GM19328 (cell line): ENCODE measurements around the gene SHC2.
"Not testable (repeated sequence)": the region's sequence is repeated elsewhere in the genome, so short reads cannot be mapped to it uniquely, and the experiment has no call there.

ENCODE experiments used
- ATAC-seq: cut with Tn5 transposase; IDR thresholded peaks from one replicate; pipeline ENCODE4 v1.9.1; 2021; ENCODE audit warnings: mild to moderate bottlenecking, moderate library complexity; ENCODE audit not compliant: unreplicated experiment

The SHC2 gene

GRCh38 chr19:391726-392374 is 69.0 kb downstream of the SHC2 start:
- no peak for ATAC-seq

GRCh38 chr19:391207-391557 is 69.7 kb downstream of the SHC2 start:
- no peak for ATAC-seq

DNA sequence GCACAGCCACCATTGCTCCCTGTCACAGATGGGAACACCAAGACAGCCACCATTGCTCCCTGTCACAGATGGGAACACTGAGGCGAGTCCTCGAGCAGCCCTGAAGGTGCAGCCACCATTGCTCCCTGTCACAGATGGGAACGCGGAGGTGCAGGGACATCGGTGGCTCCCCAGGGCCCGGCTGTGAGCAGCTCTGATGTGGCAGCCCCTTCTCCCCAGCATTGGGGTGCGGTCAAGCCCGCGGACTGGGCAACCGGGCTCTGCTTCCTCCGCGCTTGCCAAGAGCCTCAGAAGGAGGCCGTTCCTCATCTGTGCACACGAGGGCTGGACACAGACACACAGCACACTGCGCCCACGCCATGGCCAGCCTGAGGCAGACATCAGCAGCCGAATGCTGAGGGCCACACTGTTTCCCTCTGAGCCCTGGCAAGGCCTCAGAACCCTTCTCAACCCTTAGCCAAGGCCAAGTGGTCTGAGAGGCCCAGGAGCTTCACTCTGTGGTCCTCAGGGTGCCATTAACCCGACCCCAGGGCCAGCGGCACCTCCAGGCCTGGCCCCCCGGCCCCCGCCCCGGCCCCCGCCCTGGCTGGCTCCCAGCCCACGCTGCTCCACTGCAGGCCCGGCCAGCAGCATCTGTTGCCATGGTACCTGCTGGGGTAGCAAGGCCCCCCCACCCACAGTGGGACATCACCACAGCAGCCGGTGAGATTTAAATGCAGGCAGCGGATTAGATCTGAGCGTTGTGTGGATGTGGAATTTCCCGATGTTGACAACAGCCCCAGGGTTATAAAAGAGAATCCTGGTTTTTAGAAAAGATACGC is 70.2 kb downstream of the SHC2 start:
- no peak for ATAC-seq

GRCh38 chr19:389935-390289 is 70.9 kb downstream of the SHC2 start:
- no peak for ATAC-seq

DNA sequence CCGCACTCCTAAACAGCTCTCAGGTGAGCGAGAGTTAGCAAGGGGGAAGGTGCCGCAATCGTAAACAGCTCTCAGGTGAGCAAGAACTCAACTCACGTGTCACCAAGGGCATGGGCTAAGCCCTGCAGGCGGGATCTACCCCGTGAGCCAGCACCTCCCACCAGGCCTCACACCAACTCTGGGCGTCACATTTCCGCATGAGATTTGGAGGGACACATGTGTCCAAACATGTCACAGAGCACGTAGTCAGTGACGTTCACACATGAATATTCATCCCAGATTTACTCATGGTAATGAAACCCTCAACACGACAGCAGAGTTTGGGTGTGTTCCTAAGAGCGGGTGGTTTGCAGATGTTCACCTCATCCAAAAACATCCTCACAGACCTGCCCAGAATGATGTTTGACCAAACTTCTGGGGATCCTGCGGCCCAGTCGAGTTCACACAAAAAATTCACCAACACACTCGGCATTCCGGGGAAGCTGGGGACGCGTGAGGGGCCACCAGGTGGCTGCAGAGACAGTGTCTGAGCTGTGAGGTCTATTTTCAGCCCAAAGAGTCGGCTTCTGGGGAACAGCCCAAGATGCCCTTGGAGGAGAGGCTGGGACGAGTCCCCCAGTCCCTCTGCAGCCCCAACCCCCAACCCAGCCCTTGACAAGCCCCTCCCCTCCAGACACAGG is 71.4 kb downstream of the SHC2 start:
- ATAC-seq, result no peak

DNA sequence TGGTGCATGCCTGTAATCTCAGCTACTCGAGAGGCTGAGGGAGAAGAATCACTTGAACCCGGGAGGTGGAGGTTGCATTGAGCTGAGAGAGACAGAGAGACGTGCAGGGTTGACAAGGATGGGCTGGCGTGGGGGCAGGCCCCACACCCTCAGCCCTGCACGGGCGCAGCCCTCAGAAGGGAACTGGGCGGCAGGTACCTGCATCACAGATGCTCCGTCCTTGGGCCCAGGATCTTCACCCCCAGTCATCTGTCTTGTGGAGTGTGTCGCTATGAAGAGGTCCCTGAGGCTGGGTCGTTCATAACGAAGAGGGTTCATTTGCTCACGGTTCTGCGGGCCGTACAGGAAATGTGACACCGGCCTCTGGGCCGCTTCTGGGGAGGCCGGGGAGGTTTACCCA is 72.1 kb downstream of the SHC2 start:
- ATAC-seq, result no peak

DNA sequence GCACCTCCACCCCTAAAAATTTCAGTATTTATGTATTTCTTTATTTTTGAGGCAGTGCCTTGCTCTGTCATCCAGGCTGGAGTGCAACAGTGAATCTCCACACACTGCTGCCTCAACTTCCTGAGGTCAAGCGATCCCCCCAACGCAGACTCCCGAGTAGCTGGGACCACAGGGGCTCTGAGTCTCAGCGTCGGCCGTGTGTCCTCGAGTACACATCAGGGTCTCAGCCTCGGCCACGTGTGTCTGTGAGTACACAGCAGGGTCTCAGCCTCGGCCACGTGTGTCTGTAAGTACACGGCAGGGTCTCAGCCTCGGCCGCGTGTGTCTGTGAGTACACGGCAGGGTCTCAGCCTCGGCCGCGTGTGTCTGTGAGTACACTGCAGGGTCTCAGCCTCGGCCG is 73.1 kb downstream of the SHC2 start:
- no peak for ATAC-seq

DNA sequence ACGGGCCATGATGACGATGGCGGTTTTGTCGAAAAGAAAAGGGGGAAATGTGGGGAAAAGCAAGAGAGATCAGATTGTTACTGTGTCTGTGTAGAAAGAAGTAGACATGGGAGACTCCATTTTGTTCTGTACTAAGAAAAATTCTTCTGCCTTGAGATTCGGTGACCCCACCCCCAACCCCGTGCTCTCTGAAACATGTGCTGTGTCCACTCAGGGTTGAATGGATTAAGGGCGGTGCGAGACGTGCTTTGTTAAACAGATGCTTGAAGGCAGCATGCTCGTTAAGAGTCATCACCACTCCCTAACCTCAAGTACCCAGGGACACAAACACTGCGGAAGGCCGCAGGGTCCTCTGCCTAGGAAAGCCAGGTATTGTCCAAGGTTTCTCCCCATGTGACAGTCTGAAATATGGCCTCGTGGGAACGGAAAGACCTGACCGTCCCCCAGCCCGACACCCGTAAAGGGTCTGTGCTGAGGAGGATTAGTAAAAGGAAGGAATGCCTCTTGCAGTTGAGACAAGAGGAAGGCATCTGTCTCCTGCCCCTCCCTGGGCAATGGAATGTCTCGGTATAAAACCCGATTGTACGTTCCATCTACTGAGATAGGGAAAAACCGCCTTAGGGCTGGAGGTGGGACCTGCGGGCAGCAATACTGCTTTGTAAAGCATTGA is 74.1 kb downstream of the SHC2 start:
- ATAC-seq, result not testable (repeated sequence)

DNA sequence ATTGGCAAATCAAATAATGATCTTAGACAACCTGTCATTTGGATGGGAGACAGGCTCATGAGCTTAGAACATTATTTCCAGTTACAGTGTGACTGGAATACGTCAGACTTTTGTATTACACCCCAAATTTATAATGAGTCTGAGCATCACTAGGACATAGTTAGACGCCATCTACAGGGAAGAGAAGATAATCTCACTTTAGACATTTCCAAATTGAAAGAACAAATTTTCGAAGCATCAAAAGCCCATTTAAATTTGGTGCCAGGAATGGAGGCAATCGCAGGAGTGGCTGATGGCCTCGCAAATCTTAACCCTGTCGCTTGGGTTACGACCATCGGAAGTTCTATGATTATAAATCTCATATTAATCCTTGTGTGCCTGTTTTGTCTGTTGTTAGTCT is 74.6 kb downstream of the SHC2 start:
- not testable (repeated sequence) for ATAC-seq

DNA sequence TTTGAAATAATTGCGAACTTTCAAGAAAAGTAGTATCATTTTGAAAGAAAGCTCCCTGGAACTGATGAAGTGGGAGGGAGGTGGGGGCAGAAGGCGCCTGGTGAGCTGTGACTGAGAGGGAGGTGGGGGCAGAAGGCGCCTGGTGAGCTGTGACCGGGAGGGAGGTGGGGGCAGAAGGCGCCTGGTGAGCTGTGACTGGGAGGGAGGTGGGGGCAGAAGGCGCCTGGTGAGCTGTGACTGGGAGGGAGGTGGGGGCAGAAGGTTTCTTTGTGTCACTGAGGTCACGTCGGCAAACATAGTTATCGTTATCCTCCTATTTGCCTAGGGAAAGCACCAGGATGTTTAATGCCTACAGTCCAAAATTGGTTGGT is 76.0 kb downstream of the SHC2 start:
- ATAC-seq, result no peak

DNA sequence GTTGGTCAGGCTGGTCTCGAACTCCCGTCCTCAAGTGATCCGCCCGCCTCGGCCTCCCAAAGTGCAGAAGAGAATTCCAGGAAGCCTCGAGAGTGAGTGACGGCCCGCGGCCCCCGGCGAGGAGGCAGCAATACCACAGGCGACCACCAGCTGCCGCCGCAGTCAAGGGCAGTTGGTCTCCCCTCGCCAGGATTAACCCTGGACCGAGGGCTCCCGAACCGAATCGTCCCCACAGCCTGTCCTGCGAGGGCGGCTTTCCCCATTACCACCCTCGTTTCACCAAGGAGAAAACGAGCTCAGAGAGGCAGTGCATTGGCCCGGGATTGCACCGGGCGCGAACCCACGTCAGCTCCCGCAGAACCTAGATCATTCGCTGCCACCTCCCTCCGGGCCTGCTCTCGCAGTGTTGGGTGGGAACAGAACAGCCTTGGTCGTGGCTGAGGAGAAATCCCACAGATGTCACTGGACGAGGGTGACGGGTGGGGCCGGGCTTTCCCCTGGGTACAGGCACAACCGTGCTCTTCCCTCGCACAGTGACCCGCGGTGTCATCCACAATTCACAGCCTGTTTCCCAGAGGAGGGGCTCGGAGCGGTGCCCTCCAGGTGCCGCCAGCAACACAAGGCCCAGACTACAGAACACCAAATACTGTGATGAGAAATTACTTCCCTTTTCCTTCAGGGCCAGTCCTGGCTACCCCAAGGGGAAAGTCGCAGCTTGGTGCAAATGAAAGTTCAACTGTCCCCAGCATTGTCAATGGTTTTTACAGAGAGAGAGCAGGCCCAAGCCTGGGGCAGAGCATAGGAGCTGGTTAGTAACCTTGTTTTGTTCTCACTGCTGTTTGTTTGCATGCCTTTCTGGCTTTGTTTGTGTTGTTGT is 76.7 kb downstream of the SHC2 start:
- no peak for ATAC-seq

GRCh38 chr19:383040-383439 is 77.8 kb downstream of the SHC2 start:
- no peak for ATAC-seq

DNA sequence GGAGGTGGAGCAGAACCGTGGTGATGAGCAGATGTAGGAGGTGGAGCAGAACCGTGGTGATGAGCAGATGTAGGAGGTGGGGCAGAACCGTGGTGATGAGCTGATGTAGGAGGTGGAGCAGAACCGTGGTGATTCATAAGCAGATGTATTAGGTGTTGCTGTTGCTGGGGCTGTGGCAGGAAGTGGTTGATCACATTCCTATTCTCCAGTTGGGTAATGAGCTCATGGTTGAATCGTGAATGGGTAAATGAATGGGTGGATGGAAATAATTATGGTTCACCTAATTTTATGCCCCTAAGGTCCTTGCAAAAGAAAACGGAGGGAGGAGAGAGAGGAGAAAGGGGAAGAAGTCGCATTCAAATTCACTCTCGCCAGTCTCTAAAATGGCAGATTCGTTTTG is 78.3 kb downstream of the SHC2 start:
- ATAC-seq, result not testable (repeated sequence)

GRCh38 chr19:381901-382300 is 78.9 kb downstream of the SHC2 start:
- ATAC-seq, result not testable (repeated sequence)

GRCh38 chr19:380618-381219 is 80.1 kb downstream of the SHC2 start:
- ATAC-seq, result not testable (repeated sequence)

DNA sequence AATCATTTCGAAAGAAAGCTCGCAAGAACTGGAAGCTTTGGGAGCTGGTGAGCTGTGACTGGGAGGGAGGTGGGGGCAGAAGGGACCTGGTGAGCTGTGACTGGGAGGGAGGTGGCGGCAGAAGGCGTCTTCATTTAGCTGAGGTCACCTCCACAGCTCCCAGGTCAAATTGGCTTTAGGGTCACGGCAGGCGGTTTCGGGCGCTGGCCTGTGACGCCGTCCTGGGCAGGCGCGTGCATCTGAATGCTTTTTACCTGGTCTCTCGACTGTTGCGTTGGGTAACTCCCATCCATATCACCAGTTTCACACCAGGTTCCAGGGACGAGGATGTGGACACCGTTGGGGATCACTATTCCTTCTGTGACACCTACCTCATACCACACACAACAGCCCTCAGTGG is 81.0 kb downstream of the SHC2 start:
- ATAC-seq, result no peak

- ATAC-seq, result no peak
Measured at GRCh38 chr19:378706-379105, 82.1 kb downstream of the SHC2 start.

GRCh38 chr19:377801-378581 is 82.8 kb downstream of the SHC2 start:
- no peak for ATAC-seq

GRCh38 chr19:376111-376470 is 84.7 kb downstream of the SHC2 start:
- ATAC-seq, result no peak
